Endodermal cell (in vitro differentiated cells): ENCODE data around the gene NEO1. TPM values are rescaled to one million over a fixed set of nuclear protein-coding genes. Genes with fewer than 3 reads are reported as not detected.

Source experiments
- DNase-seq: peaks from one replicate; pipeline ENCODE4 v3.0.0-alpha.2; 2017
- H3K27ac ChIP-seq: 2 replicates; pipeline ENCODE4 v1.5.1; 2013; ENCODE audit warnings: mild to moderate bottlenecking, low read depth, low read length, moderate library complexity
- H3K27me3 ChIP-seq: 2 replicates; pipeline ENCODE4 v1.6.1; 2013; ENCODE audit warnings: mild to moderate bottlenecking, low read length, moderate library complexity; ENCODE audit not compliant: insufficient read depth, control insufficient read depth, poor library complexity, severe bottlenecking
- H3K36me3 ChIP-seq: 2 replicates; pipeline ENCODE4 v1.7.0; 2013; ENCODE audit warnings: mild to moderate bottlenecking, low read length, moderate library complexity; ENCODE audit not compliant: control insufficient read depth, insufficient read depth
- H3K4me1 ChIP-seq: one replicate; pipeline ENCODE4 v1.7.0; 2013; ENCODE audit warnings: low read length; ENCODE audit not compliant: control insufficient read depth, insufficient read depth
- H3K4me3 ChIP-seq: 2 replicates; pipeline ENCODE4 v1.5.1; 2013; ENCODE audit warnings: mild to moderate bottlenecking, low read length, moderate library complexity
- H3K9ac ChIP-seq: 2 replicates; pipeline ENCODE4 v1.6.1; 2013; ENCODE audit warnings: mild to moderate bottlenecking, low read length, moderate library complexity; ENCODE audit not compliant: poor library complexity, severe bottlenecking; ENCODE audit errors: extremely low read depth
- H3K9me3 ChIP-seq: 2 replicates; pipeline ENCODE4 v1.6.1; 2013; ENCODE audit warnings: mild to moderate bottlenecking, low read length, moderate library complexity; ENCODE audit not compliant: control insufficient read depth
- H3K27ac Mint-ChIP-seq: 2 replicates; pipeline ENCODE4 v1.8.0; 2020; ENCODE audit warnings: mixed read lengths
- H3K27me3 Mint-ChIP-seq: 2 replicates; pipeline ENCODE4 v1.8.0; 2021; ENCODE audit warnings: mild to moderate bottlenecking, mixed read lengths; ENCODE audit not compliant: insufficient read depth
- H3K36me3 Mint-ChIP-seq: 2 replicates; pipeline ENCODE4 v1.8.0; 2020; ENCODE audit warnings: low read depth, mixed read lengths
- H3K4me1 Mint-ChIP-seq: 2 replicates; pipeline ENCODE4 v1.8.0; 2020; ENCODE audit warnings: mixed read lengths
- H3K4me3 Mint-ChIP-seq: 2 replicates; pipeline ENCODE4 v1.8.0; 2020; ENCODE audit warnings: mild to moderate bottlenecking, moderate library complexity, mixed read lengths
- H3K9me3 Mint-ChIP-seq: 2 replicates; pipeline ENCODE4 v1.8.0; 2020; ENCODE audit warnings: mild to moderate bottlenecking, mixed read lengths
- CTCF ChIP-seq: fragments of 200-600 bp; sonication (generic); conservative IDR thresholded peaks from 2 replicates; pipeline ENCODE4 v1.5.0; 2021; ENCODE audit warnings: antibody characterized with exemption, mild to moderate bottlenecking
- WGBS, 2 experiments: methylation state at CpG; one replicate each; pipeline versions ENCODE4 v1.1.5 to v1.1.7; 2013; ENCODE audit warnings: missing lambda C conversion rate in 2 of 2, mixed read lengths in 1 of 2; ENCODE audit not compliant: insufficient coverage in 1 of 2, insufficient read length in 1 of 2; 5-methylcytosine and 5-hydroxymethylcytosine counted together
- total RNA-seq, 2 donors: library from RNA; stranded (reverse); fragmentation: NEBNext Ultra II Directional in 1 of 2; extraction: Animal tissue kit (Norgen Biotek cat#: 25700) in 1 of 2; gene quantifications; 2 replicates in 1 of 2; 3 replicates in 1 of 2; pipeline ENCODE4 v1.2.1, GENCODE V29; 2021

NEO1 gene
- total RNA-seq, 2 donors from 2014 or later: 132 TPM

GRCh38 chr15:73233623-73234022, 181.4 kb downstream of the NEO1 start:
- Mint-ChIP-seq H3K4me1 (peaks cover 38% of the 10 kb centered on the region), H3K27me3 (no peaks in the 10 kb centered on the region), H3K9me3 (peaks cover 13% of the 10 kb centered on the region), H3K27ac (no peak overlapping the region), H3K36me3 (peaks cover 40% of the 10 kb centered on the region), H3K4me3 (no peak overlapping the region)
- no peaks in the 10 kb centered on the region for H3K27me3 ChIP-seq
- H3K9me3 ChIP-seq: peaks cover 20% of the 10 kb centered on the region
- 89 to 90% methylated on average over 3 to 5 of the region's 5 CpGs for WGBS, 2 experiments
- H3K4me3 ChIP-seq: no peak overlapping the region
- no peak for DNase-seq
- H3K27ac ChIP-seq: no peak overlapping the region
- peaks cover 11% of the 10 kb centered on the region for H3K4me1 ChIP-seq
- TF ChIP-seq CTCF: no peak
- no peak overlapping the region for H3K9ac ChIP-seq
- H3K36me3 ChIP-seq: peaks cover 19% of the 10 kb centered on the region

GRCh38 chr15:73237910-73238309, 185.6 kb downstream of the NEO1 start:
- no peak overlapping the region for H3K4me3 Mint-ChIP-seq
- no peaks in the 10 kb centered on the region for H3K27me3 Mint-ChIP-seq
- H3K4me1 Mint-ChIP-seq: peaks cover 25% of the 10 kb centered on the region

GRCh38 chr15:73239564-73240215, 187.4 kb downstream of the NEO1 start:
- Mint-ChIP-seq H3K27ac (no peak overlapping the region), H3K27me3 (no peaks in the 10 kb centered on the region), H3K9me3 (no peaks in the 10 kb centered on the region), H3K36me3 (peaks cover 29% of the 10 kb centered on the region), H3K4me3 (no peak overlapping the region), H3K4me1 (peaks cover 10% of the 10 kb centered on the region)
- TF ChIP-seq CTCF: peak; percentile 62
- Histone ChIP-seq H3K9me3 (no peaks in the 10 kb centered on the region), H3K27ac (no peak overlapping the region), H3K4me3 (no peak overlapping the region), H3K36me3 (peaks cover 32% of the 10 kb centered on the region), H3K4me1 (no peaks in the 10 kb centered on the region), H3K27me3 (no peaks in the 10 kb centered on the region), H3K9ac (no peak overlapping the region)
- WGBS, 2 experiments: 90 to 95% methylated on average over 10 of the region's 10 CpGs
- DNase-seq: peak; percentile 55

More at GRCh38 chr15:73237910-73238309, 185.6 kb downstream of the NEO1 start:
- H3K4me3 ChIP-seq: no peak overlapping the region
- no peak for TF ChIP-seq CTCF
- no peaks in the 10 kb centered on the region for H3K9me3 ChIP-seq
- no peaks in the 10 kb centered on the region for H3K27me3 ChIP-seq
- no peak overlapping the region for H3K27ac ChIP-seq
- peaks cover 4% of the 10 kb centered on the region for H3K4me1 ChIP-seq
- Mint-ChIP-seq H3K27ac (no peak overlapping the region), H3K36me3 (peaks cover 24% of the 10 kb centered on the region), H3K9me3 (no peaks in the 10 kb centered on the region)
- H3K9ac ChIP-seq: no peak overlapping the region
- 70 to 83% methylated on average over 2 of the region's 3 CpGs for WGBS, 2 experiments
- H3K36me3 ChIP-seq: peaks cover 24% of the 10 kb centered on the region
- DNase-seq: peak; percentile 62
